A673 (cell line): Measurements from ENCODE around the gene ERC1.

Experiments
- CTCF ChIP-seq: fragments of 300-800, 200-600 bp; sonication (generic); conservative IDR thresholded peaks from 2 replicates; pipeline ENCODE4 v1.5.1; 2017; ENCODE audit warnings: low read depth, mild to moderate bottlenecking, antibody characterized with exemption, low read length, moderate library complexity, mixed read lengths
- EZH2 ChIP-seq: fragments of 200-600 bp; sonication (generic); IDR thresholded peaks from 2 replicates; pipeline ENCODE4 v1.6.1; 2017; ENCODE audit warnings: borderline replicate concordance, low read depth, mild to moderate bottlenecking, mixed read lengths, antibody characterized with exemption, low read length; ENCODE audit not compliant: poor library complexity, severe bottlenecking

- TF ChIP-seq CTCF (no peak), EZH2 (no peak)
Measured at GRCh38 chr12:989751-990660, 1.0 kb upstream of the ERC1 start.
